ENCODE measurements around the gene KRTAP5-7.

DNA sequence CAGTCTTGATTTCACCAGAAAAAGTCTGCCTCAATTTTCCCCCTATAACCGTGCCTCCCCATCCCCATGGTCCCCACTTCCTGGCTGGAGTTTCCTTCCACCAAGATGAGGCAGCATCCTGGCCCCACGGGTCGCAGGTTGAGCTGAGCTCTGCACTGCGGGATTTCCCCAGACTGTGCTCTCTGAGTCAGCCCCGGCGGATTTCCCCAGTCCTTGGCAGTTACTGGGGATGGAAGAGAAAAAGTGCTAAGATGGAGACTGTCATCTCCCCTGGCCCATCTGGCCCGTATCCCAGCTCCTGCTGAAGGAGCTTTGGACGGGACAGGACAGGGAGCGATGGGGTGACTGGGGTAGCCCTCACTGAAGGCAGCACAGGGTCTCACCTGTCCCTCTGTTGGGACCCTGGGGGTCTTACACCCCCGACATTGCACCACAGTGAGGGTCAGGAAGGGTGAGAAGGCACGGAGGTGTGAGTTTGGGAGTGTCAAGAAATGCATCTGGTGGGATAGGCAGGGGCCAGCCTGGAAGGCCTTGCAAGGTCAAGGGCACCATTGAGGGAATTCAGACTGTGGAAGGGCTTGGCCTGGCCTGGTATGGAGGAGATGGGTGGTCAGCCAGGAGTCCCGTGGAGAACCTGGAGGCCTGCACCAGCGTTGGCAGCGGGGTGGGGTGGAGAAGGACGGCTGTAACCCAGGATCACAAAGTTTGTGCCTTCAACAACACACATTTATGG, 37.6 kb upstream of the KRTAP5-7 start:
- TF ChIP-seq, protein P1, sequence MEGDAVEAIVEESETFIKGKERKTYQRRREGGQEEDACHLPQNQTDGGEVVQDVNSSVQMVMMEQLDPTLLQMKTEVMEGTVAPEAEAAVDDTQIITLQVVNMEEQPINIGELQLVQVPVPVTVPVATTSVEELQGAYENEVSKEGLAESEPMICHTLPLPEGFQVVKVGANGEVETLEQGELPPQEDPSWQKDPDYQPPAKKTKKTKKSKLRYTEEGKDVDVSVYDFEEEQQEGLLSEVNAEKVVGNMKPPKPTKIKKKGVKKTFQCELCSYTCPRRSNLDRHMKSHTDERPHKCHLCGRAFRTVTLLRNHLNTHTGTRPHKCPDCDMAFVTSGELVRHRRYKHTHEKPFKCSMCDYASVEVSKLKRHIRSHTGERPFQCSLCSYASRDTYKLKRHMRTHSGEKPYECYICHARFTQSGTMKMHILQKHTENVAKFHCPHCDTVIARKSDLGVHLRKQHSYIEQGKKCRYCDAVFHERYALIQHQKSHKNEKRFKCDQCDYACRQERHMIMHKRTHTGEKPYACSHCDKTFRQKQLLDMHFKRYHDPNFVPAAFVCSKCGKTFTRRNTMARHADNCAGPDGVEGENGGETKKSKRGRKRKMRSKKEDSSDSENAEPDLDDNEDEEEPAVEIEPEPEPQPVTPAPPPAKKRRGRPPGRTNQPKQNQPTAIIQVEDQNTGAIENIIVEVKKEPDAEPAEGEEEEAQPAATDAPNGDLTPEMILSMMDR (IDR thresholded peaks at IDR 0.05) = no peak
- TF ChIP-seq POLR2AphosphoS5 (IDR thresholded peaks at IDR 0.05) (no peak), POLR2A (IDR thresholded peaks at IDR 0.05) (no peak), EP300 (IDR thresholded peaks at IDR 0.05; ENCODE audit: low read depth) (no peak)

Data from transverse colon (tissue), 4 donors.